Skeletal muscle tissue (tissue), 5 donors: Measurements from ENCODE around the gene STK33. TPM values are rescaled to one million over a fixed set of nuclear protein-coding genes. Genes with fewer than 3 reads are reported as not detected.

Experiments
- H3K27ac ChIP-seq: one replicate; pipeline ENCODE4 v1.7.0; 2013; ENCODE audit warnings: mild to moderate bottlenecking, low read depth, low read length, inconsistent platforms
- H3K27me3 ChIP-seq, 3 donors: one replicate each; pipeline ENCODE4 v1.7.0; 2013; ENCODE audit warnings: low read length in 3 of 3; ENCODE audit not compliant: control insufficient read depth in 3 of 3, insufficient read depth in 3 of 3
- H3K36me3 ChIP-seq, 3 donors: one replicate each; pipeline ENCODE4 v1.7.0; 2013; ENCODE audit warnings: low read length in 3 of 3; ENCODE audit not compliant: control insufficient read depth in 3 of 3, insufficient read depth in 3 of 3
- H3K4me1 ChIP-seq, 3 donors: one replicate each; pipeline ENCODE4 v1.7.0; 2013; ENCODE audit warnings: low read length in 3 of 3, mild to moderate bottlenecking in 3 of 3; ENCODE audit not compliant: control insufficient read depth in 3 of 3, insufficient read depth in 3 of 3
- H3K4me3 ChIP-seq, 3 donors: one replicate each; pipeline ENCODE4 v1.7.0; 2013; ENCODE audit warnings: low read length in 3 of 3
- H3K9ac ChIP-seq, 3 donors: one replicate each; pipeline ENCODE4 v1.7.0; 2013; ENCODE audit warnings: low read length in 3 of 3, mild to moderate bottlenecking in 3 of 3, moderate library complexity in 2 of 3, low read depth in 1 of 3
- H3K9me3 ChIP-seq, 3 donors: one replicate each; pipeline ENCODE4 v1.7.0; 2013; ENCODE audit warnings: low read length in 3 of 3; ENCODE audit not compliant: control insufficient read depth in 3 of 3
- small RNA-seq: library from RNA; depleted of rRNA; stranded (forward); fragments of <200 nt; gene quantifications from one replicate; pipeline ENCODE3, GENCODE V24; 2014
- total RNA-seq: library from RNA; depleted of rRNA; stranded (reverse); fragments of >200 nt; gene quantifications from one replicate; pipeline ENCODE4 v1.2.3, GENCODE V29; 2014
- donor health status: Osteomylitis.

The STK33 gene
- total RNA-seq, 1 donor from 2014 or later = 3.1 TPM

DNA sequence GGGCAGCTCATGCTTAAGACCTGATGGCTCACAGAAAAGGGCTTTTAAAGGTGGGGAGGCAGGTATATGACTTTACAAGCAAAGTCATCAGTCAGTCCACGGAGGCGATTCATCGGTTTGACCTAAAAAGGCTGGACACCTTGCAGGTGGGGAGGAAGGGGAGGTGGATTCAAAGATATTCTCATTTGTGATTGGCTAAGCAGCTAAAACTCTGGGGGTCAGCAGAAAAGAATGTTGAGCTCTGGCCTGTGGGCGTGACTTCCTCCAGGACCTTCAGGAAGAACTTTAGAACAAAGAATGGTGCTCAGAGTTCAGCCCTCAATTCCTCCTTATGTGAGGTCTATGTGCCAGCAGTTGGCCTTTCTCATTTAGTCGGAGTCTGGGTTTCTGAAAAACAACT lies 252.0 kb downstream of the STK33 start:
- no peaks in the 10 kb centered on the region for H3K4me1 ChIP-seq
- H3K4me3 ChIP-seq = no peak overlapping the region

More for the DNA sequence above, 252.0 kb downstream of the STK33 start:
- H3K27ac ChIP-seq = no peak overlapping the region
- peaks cover 2 to 12% (median 6%) of the 10 kb centered on the region in 3 donors for H3K27me3 ChIP-seq
- H3K9ac ChIP-seq = no peak overlapping the region
- H3K9me3 ChIP-seq = no peaks in the 10 kb centered on the region
- H3K36me3 ChIP-seq = no peaks in the 10 kb centered on the region

Small RNA genes lying within 50 kb of the gene (small RNA-seq; reads per million reads assigned to genes)
- gene RF00601 = not detected

Other genes starting within 250 kb of the STK33 start
- 1.6 TPM for gene TRIM66, start 88.4 kb upstream of the STK33 start, total RNA-seq
- gene RPL27A, start 88.6 kb upstream of the STK33 start, total RNA-seq = 1,860 TPM